ENCODE data around the gene SRCIN1. TPM values are rescaled to one million over a fixed set of nuclear protein-coding genes. Genes with fewer than 3 reads are reported as not detected.
"Not testable (repeated sequence)": the region's sequence is repeated elsewhere in the genome, so short reads cannot be mapped to it uniquely, and the experiment has no call there.

Gene SRCIN1
- total RNA-seq, 1 donor from 2014 or later: 2.1 TPM

GRCh38 chr17:38492067-38493040 is 113.4 kb downstream of the SRCIN1 start:
- peaks cover 39% of the 10 kb centered on the region for H3K36me3 ChIP-seq
- intact Hi-C loops (cut with DNase I); H3K27ac ChIP-seq; H3K27me3 ChIP-seq; H3K4me1 ChIP-seq; H3K4me3 ChIP-seq; H3K9me3 ChIP-seq: not testable (repeated sequence)
- ATAC-seq (peak; percentile 95), DNase-seq (peak; percentile 96)
- TF ChIP-seq CTCF (IDR thresholded peaks at IDR 0.05): peak; percentile 54

GRCh38 chr17:38491346-38492066 is 114.2 kb downstream of the SRCIN1 start:
- H3K36me3 ChIP-seq: peaks cover 39% of the 10 kb centered on the region
- not testable (repeated sequence) for H3K27ac ChIP-seq

GRCh38 chr17:38489774-38490173 is 116.0 kb downstream of the SRCIN1 start:
- DNase-seq; intact Hi-C loops (cut with DNase I); ATAC-seq; H3K27me3 ChIP-seq; H3K27ac ChIP-seq; H3K9me3 ChIP-seq; H3K4me1 ChIP-seq; H3K4me3 ChIP-seq: not testable (repeated sequence)
- peaks cover 26% of the 10 kb centered on the region for H3K36me3 ChIP-seq

More at GRCh38 chr17:38491346-38492066, 114.2 kb downstream of the SRCIN1 start:
- H3K27me3 ChIP-seq; intact Hi-C loops (cut with DNase I); H3K4me3 ChIP-seq; H3K4me1 ChIP-seq; H3K9me3 ChIP-seq; DNase-seq; ATAC-seq: not testable (repeated sequence)

- H3K27ac ChIP-seq; H3K4me3 ChIP-seq; H3K4me1 ChIP-seq; intact Hi-C loops (cut with DNase I); H3K36me3 ChIP-seq; H3K27me3 ChIP-seq; ATAC-seq; H3K9me3 ChIP-seq; DNase-seq: not testable (repeated sequence)
These were observed 120.0 kb downstream of the SRCIN1 start for GRCh38 chr17:38485681-38486298.

- peaks cover 4% of the 10 kb centered on the region for H3K36me3 ChIP-seq
- H3K9me3 ChIP-seq: no peaks in the 10 kb centered on the region
- ATAC-seq: no peak
- H3K27ac ChIP-seq: no peak overlapping the region
- DNase-seq: no peak
- TF ChIP-seq CTCF (IDR thresholded peaks at IDR 0.05): no peak
- intact Hi-C loops (cut with DNase I): no loop called here
- H3K27me3 ChIP-seq: no peaks in the 10 kb centered on the region
- no peaks in the 10 kb centered on the region for H3K4me1 ChIP-seq
- no peak overlapping the region for H3K4me3 ChIP-seq
These were observed 120.6 kb downstream of the SRCIN1 start for GRCh38 chr17:38485146-38485468.

- intact Hi-C loops (cut with DNase I); H3K9me3 ChIP-seq; H3K27me3 ChIP-seq; H3K4me3 ChIP-seq; H3K27ac ChIP-seq; H3K4me1 ChIP-seq; H3K36me3 ChIP-seq: not testable (repeated sequence)
- TF ChIP-seq CTCF (IDR thresholded peaks at IDR 0.05): peak; percentile 73
- ATAC-seq: peak; percentile 95
- peak; percentile 80 for DNase-seq
These were observed 121.3 kb downstream of the SRCIN1 start for GRCh38 chr17:38484242-38485145.

- DNase-seq; ATAC-seq; H3K4me1 ChIP-seq; H3K27me3 ChIP-seq; H3K36me3 ChIP-seq; intact Hi-C loops (cut with DNase I); H3K27ac ChIP-seq; H3K9me3 ChIP-seq; H3K4me3 ChIP-seq: not testable (repeated sequence)
These were observed 123.1 kb downstream of the SRCIN1 start for GRCh38 chr17:38482700-38483043.

- H3K27ac ChIP-seq; H3K27me3 ChIP-seq; H3K4me3 ChIP-seq; ATAC-seq; intact Hi-C loops (cut with DNase I); H3K4me1 ChIP-seq; DNase-seq; H3K36me3 ChIP-seq; H3K9me3 ChIP-seq: not testable (repeated sequence)
These were observed 123.6 kb downstream of the SRCIN1 start for GRCh38 chr17:38482039-38482699.

All from upper lobe of right lung (tissue), 1 donor.